K562 (cell line): ENCODE results near the gene TANC1. TPM values are rescaled to one million over a fixed set of nuclear protein-coding genes. Genes with fewer than 3 reads are reported as not detected.

Experiments used
- ATAC-seq: fragments of 200-7000 bp; cut with Tn5 transposase; 3 replicates; pipeline ENCODE4 v1.9.1; 2020; ENCODE audit warnings: moderate library complexity
- BruUV-seq: library from RNA; stranded (reverse); fragments of 400-500 nt; replicated peaks from 2 replicates; lab custom pipeline; 2021; lab: Mats Ljungman, UMichigan
- CTCF ChIA-PET: fragments of 300-600 bp; formaldehyde crosslinking; extraction: SDS; loops from one replicate; lab custom pipeline; 2021; ENCODE audit warnings: low intra/inter-chr PET ratio; lab: Yijun Ruan, JAX
- POLR2A ChIA-PET: fragments of 300-600, 350-650 bp; sonication (Branson Sonifier 250); formaldehyde crosslinking; extraction: SDS; loops from one replicate; lab custom pipeline; 2021; ENCODE audit warnings: antibody characterized with exemption, inconsistent platforms; lab: Yijun Ruan, JAX
- DNase-seq, 4 experiments: peaks; one replicate each; pipeline versions ENCODE4 v3.0.0 to v3.0.0-alpha.2; 2011 to 2018; ENCODE audit warnings: low spot score in 3 of 4, mixed read lengths in 3 of 4; ENCODE audit errors: extremely low read depth in 1 of 4
- FAIRE-seq: peaks from 2 replicates; lab custom pipeline; 2011; peaks lifted over from hg19 to GRCh38; lab: Jason Lieb, UNC
- H2AFZ ChIP-seq: 2 replicates; pipeline ENCODE4 v1.6.0; 2011; ENCODE audit warnings: low read depth, low read length, control low read depth, inconsistent platforms
- H3K27ac ChIP-seq: fragments of 200-600 bp; 3 replicates; pipeline ENCODE4 v1.8.0; 2011; ENCODE audit warnings: low read depth, mild to moderate bottlenecking, control low read depth, inconsistent platforms, low read length, moderate library complexity, mixed read lengths; ENCODE audit errors: extremely low read depth
- H3K27me3 ChIP-seq, 2 experiments: fragments of 300-600 bp in 1 of 2; 2 replicates in 1 of 2; 3 replicates in 1 of 2; pipeline versions ENCODE4 v1.6.0 to v1.8.0; 2011; ENCODE audit warnings: inconsistent platforms in 2 of 2, low read length in 2 of 2, mild to moderate bottlenecking in 1 of 2, mixed read lengths in 1 of 2, moderate library complexity in 1 of 2; ENCODE audit not compliant: control insufficient read depth in 2 of 2, insufficient read depth in 2 of 2
- H3K36me3 ChIP-seq: fragments of 300-600 bp; 3 replicates; pipeline ENCODE4 v1.8.0; 2011; ENCODE audit warnings: mild to moderate bottlenecking, low read length, inconsistent platforms; ENCODE audit not compliant: control insufficient read depth, insufficient read depth
- H3K4me1 ChIP-seq, 2 experiments: fragments of 200-600 bp in 1 of 2; replicated peaks in 1 of 2; 2 replicates in 1 of 2; 3 replicates in 1 of 2; pipeline versions ENCODE4 v1.5.1 to v1.8.0; 2011; ENCODE audit warnings: inconsistent platforms in 2 of 2, low read length in 2 of 2, mild to moderate bottlenecking in 1 of 2, mixed read lengths in 1 of 2, moderate library complexity in 1 of 2; ENCODE audit not compliant: control insufficient read depth in 2 of 2, insufficient read depth in 2 of 2
- H3K4me2 ChIP-seq: 2 replicates; pipeline ENCODE4 v1.6.1; 2011; ENCODE audit warnings: low read length, control low read depth, inconsistent platforms, mixed read lengths; ENCODE audit not compliant: insufficient read depth
- H3K4me3 ChIP-seq: fragments of 200-600 bp; sonication (generic), shearing (Covaris generic); 2 replicates; pipeline ENCODE4 v1.5.1; 2016; ENCODE audit warnings: control low read depth, inconsistent platforms
- H3K79me2 ChIP-seq: fragments of 200-600 bp; 3 replicates; pipeline ENCODE4 v1.8.0; 2011; ENCODE audit warnings: low read length, inconsistent platforms; ENCODE audit not compliant: control insufficient read depth, insufficient read depth
- H3K9ac ChIP-seq, 2 experiments: 2 replicates each; pipeline versions ENCODE4 v1.6.0 to v1.6.1; 2011; ENCODE audit warnings: low read depth in 2 of 2, low read length in 2 of 2, control low read depth in 1 of 2, inconsistent platforms in 1 of 2, mild to moderate bottlenecking in 1 of 2, mixed read lengths in 1 of 2; ENCODE audit not compliant: insufficient read depth in 1 of 2
- H3K9me1 ChIP-seq: one replicate; pipeline ENCODE4 v1.6.0; 2011; ENCODE audit warnings: inconsistent platforms, mild to moderate bottlenecking, low read length, moderate library complexity; ENCODE audit not compliant: control insufficient read depth, insufficient read depth
- H3K9me3 ChIP-seq: replicated peaks from 2 replicates; pipeline ENCODE4 v1.5.1; 2011; ENCODE audit warnings: low read depth, low read length, inconsistent platforms; ENCODE audit not compliant: control insufficient read depth, insufficient read depth
- H4K20me1 ChIP-seq: replicated peaks from 2 replicates; pipeline ENCODE4 v1.6.1; 2011; ENCODE audit warnings: low read length, inconsistent platforms, mixed read lengths; ENCODE audit not compliant: control insufficient read depth, insufficient read depth
- CCAR2 ChIP-seq: fragments of 200-400 bp; formaldehyde crosslinking; IDR thresholded peaks from 2 replicates; pipeline ENCODE4 v1.6.1; 2017; ENCODE audit warnings: mild to moderate bottlenecking, low read depth, low read length
- CEBPG ChIP-seq, 3 experiments: fragments of 200-800 bp in 1 of 3; sonication (Bioruptor generic) in 1 of 3; sonication (generic) in 1 of 3; formaldehyde crosslinking in 1 of 3; IDR thresholded peaks in 2 of 3; conservative IDR thresholded peaks in 1 of 3; 2 replicates each; pipeline versions ENCODE4 v1.6.1 to v1.8.0; 2016 to 2022; ENCODE audit warnings: missing compliant biosample characterization in 2 of 3, missing genetic modification characterization in 2 of 3, mild to moderate bottlenecking in 1 of 3, missing genetic modification reagents in 1 of 3
- ELF2 ChIP-seq: fragments of 250-450 bp; sonication (Bioruptor Pico); IDR thresholded peaks from 2 replicates; pipeline ENCODE4 v1.5.0; 2021; ENCODE audit warnings: mild to moderate bottlenecking
- GATAD2B ChIP-seq: fragments of 450-650 bp; IDR thresholded peaks from 2 replicates; pipeline ENCODE4 v1.6.1; 2017; ENCODE audit warnings: mild to moderate bottlenecking, borderline replicate concordance
- HIVEP1 ChIP-seq: fragments of 250-450 bp; sonication (Bioruptor Pico); IDR thresholded peaks from 2 replicates; pipeline ENCODE4 v1.4.0; 2020; ENCODE audit warnings: mild to moderate bottlenecking
- HNRNPH1 ChIP-seq: fragments of 200-400 bp; formaldehyde crosslinking; optimal IDR thresholded peaks from 2 replicates; pipeline ENCODE3; 2017; ENCODE audit warnings: low read depth, mild to moderate bottlenecking, low read length, moderate library complexity
- MIER1 ChIP-seq: fragments of 450-650 bp; IDR thresholded peaks from 2 replicates; pipeline ENCODE4 v1.6.1; 2016; ENCODE audit warnings: antibody characterized with exemption, mild to moderate bottlenecking, low read depth
- RBM25 ChIP-seq: fragments of 200-400 bp; formaldehyde crosslinking; IDR thresholded peaks from 2 replicates; pipeline ENCODE4 v1.6.1; 2018; ENCODE audit warnings: low read length, low read depth, moderate library complexity; ENCODE audit not compliant: severe bottlenecking
- RUNX1 ChIP-seq: sonication (generic); IDR thresholded peaks from 2 replicates; pipeline ENCODE4 v1.6.1; 2016; ENCODE audit warnings: antibody characterized with exemption, low read depth
- SRSF7 ChIP-seq: fragments of 200-400 bp; formaldehyde crosslinking; optimal IDR thresholded peaks from 2 replicates; pipeline ENCODE3; 2017; ENCODE audit warnings: mild to moderate bottlenecking, low read depth, low read length
- TSC22D4 ChIP-seq: fragments of 450-650 bp; IDR thresholded peaks from 2 replicates; pipeline ENCODE4 v1.6.1; 2016; ENCODE audit warnings: missing genetic modification characterization, missing biosample characterization, control low read depth
- ZBTB8A ChIP-seq: fragments of 450-650 bp; IDR thresholded peaks from 2 replicates; pipeline ENCODE4 v1.6.1; 2018; ENCODE audit warnings: mild to moderate bottlenecking, moderate library complexity; ENCODE audit not compliant: partially characterized antibody
- ZNF263 ChIP-seq: sonication (generic); formaldehyde crosslinking; IDR thresholded peaks from 2 replicates; pipeline ENCODE4 v1.8.0; 2022; ENCODE audit warnings: mild to moderate bottlenecking, missing genetic modification reagents, borderline replicate concordance
- ZNF274 ChIP-seq: IDR thresholded peaks from 2 replicates; pipeline ENCODE4 v1.6.1; 2011; ENCODE audit warnings: low read depth, mild to moderate bottlenecking, low read length, moderate library complexity, borderline replicate concordance
- ZNF436 ChIP-seq: fragments of 250-450, 450-650 bp; sonication (Bioruptor Pico); formaldehyde crosslinking; IDR thresholded peaks from 2 replicates; pipeline ENCODE4 v1.7.0; 2020; ENCODE audit warnings: mild to moderate bottlenecking
- WGBS: fragments of 100-300 bp; shearing (Covaris generic); methylation state at CpG from one replicate; pipeline ENCODE4 v1.1.6; 2016; ENCODE audit warnings: low coverage, mixed read lengths; ENCODE audit not compliant: insufficient coverage; ENCODE audit errors: missing lambda C conversion rate; 5-methylcytosine and 5-hydroxymethylcytosine counted together
- in situ Hi-C: fragments of 300-500 bp; cut with MboI; formaldehyde crosslinking; loops from 4 replicates; pipeline ENCODE4 v1.15.0; 2018; ENCODE audit warnings: inconsistent platforms, mixed read lengths
- intact Hi-C: fragments of 100-400 bp; cut with micrococcal nuclease; formaldehyde crosslinking; loops from 2 replicates; pipeline ENCODE4 v1.14.2; 2022
- polyA plus RNA-seq, 8 experiments: library from polyadenylated mRNA; depleted of rRNA in 4 of 8; stranded (reverse) in 5 of 8; unstranded in 3 of 8; fragments of >200 nt; fragmentation: Nextera tagmentation in 2 of 8; fragmentation: Illumina TruSeq in 1 of 8; extraction: Ambion mirVana in 2 of 8; extraction: Trizol in 1 of 8; gene quantifications; 2 replicates each; pipeline versions ENCODE4 v1.2.1 to v1.2.3, GENCODE V29; 2011 to 2014; ENCODE audit warnings: inconsistent platforms in 1 of 8, missing spikeins in 1 of 8
- total RNA-seq, 7 experiments: library from RNA; depleted of rRNA in 6 of 7; stranded (reverse); fragments of >200 nt in 6 of 7; fragmentation: Illumina TruSeq in 2 of 7; extraction: Trizol in 2 of 7; gene quantifications; 2 replicates each; pipeline versions ENCODE4 v1.2.1 to v1.2.3, GENCODE V29; 2011 to 2021; ENCODE audit warnings: low replicate concordance in 1 of 7
- TF ChIP-seq, protein P1 (sequence below), 3 experiments: IDR thresholded peaks in 2 of 3; conservative IDR thresholded peaks in 1 of 3; 2 replicates each; pipeline ENCODE4 v1.5.1; 2011 to 2012; ENCODE audit warnings: low read length in 3 of 3, mild to moderate bottlenecking in 3 of 3, control low read depth in 2 of 3, improper control_type of control experiment in 1 of 3, inconsistent platforms in 1 of 3, low read depth in 1 of 3, mixed read lengths in 1 of 3, moderate library complexity in 1 of 3; ENCODE audit not compliant: insufficient read depth in 2 of 3
- TF ChIP-seq, protein P2 (sequence below): sonication (generic); IDR thresholded peaks from 2 replicates; pipeline ENCODE4 v1.6.1; 2016
- TF ChIP-seq, protein P3 (sequence below): fragments of 450-650 bp; IDR thresholded peaks from one replicate; pipeline ENCODE4 v1.6.1; 2018; ENCODE audit warnings: mild to moderate bottlenecking, moderate library complexity; ENCODE audit not compliant: partially characterized antibody
- TF ChIP-seq, protein P4 (sequence below): fragments of 450-650 bp; formaldehyde crosslinking; IDR thresholded peaks from 2 replicates; pipeline ENCODE4 v1.4.0; 2022; ENCODE audit warnings: mild to moderate bottlenecking, moderate library complexity

TANC1 gene
- total and polyA plus RNA-seq, 9 of the 15 experiments (the other 6 are each of a cell fraction or from before 2014, with no cell fraction given) = under 0.01 to 0.20 (median 0.07) TPM; not detected in 1

DNA sequence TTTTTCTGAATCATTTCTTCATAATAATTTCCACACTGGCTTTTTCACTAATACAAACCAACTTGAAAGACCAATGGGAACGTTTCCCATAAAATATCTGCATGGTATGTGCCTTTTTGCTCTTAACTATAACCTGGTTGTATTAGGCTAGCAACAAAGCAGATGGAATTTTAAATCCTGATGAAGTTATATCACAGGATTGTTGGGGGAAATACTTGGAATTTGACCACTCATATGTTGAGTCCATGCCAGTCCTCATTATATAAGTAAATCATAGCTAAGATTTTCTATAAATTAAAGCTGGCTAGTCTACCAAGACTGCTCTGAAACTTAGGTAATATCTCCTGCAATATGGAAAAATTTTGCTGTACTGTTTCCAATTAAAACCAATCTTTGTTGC is 99.5 kb downstream of the TANC1 start:
- no peaks in the 10 kb centered on the region; a peak in 1 of 5 replicates for H3K27me3 ChIP-seq
- DNase-seq (no peak), ATAC-seq (no peak), FAIRE-seq (no peak)
- WGBS = 0% methylated on average over 1 of the region's 1 CpG
- in situ Hi-C loops = no loop called here
- no peaks in the 10 kb centered on the region for H4K20me1 ChIP-seq
- no peak overlapping the region for H3K4me3 ChIP-seq
- no peak overlapping the region for H3K9ac ChIP-seq
- POLR2A ChIA-PET = no interaction called here
- H3K4me2 ChIP-seq = no peak overlapping the region
- H3K36me3 ChIP-seq = no peaks in the 10 kb centered on the region
- H2AFZ ChIP-seq = no peak overlapping the region
- no peaks in the 10 kb centered on the region for H3K9me3 ChIP-seq
- intact Hi-C loops = no loop called here
- H3K4me1 ChIP-seq = peaks cover 4 to 8% of the 10 kb centered on the region in 2 experiments
- H3K79me2 ChIP-seq = no peaks in the 10 kb centered on the region
- CTCF ChIA-PET = no interaction called here
- no TSS peak for BruUV-seq
- H3K9me1 ChIP-seq = no peaks in the 10 kb centered on the region
- H3K27ac ChIP-seq = no peak overlapping the region
- TF ChIP-seq GATAD2B (no peak), CEBPG (CRISPR knock-in tag; IDR thresholded peaks at IDR 0.05) (no peak), CEBPG (tag; conservative IDR thresholded peaks at IDR 0.05 in 1 of 2, IDR thresholded peaks at IDR 0.05 in 1 of 2) (no peak), HNRNPH1 (no peak), ZBTB8A (no peak), HIVEP1 (no peak), CCAR2 (no peak), ELF2 (CRISPR knock-in tag) (no peak), ZNF274 (no peak), SRSF7 (no peak), MIER1 (no peak), RBM25 (no peak), TSC22D4 (tag) (no peak), ZNF263 (CRISPR knock-in tag) (no peak), ZNF436 (no peak), RUNX1 (no peak)
- TF ChIP-seq, protein P1, sequence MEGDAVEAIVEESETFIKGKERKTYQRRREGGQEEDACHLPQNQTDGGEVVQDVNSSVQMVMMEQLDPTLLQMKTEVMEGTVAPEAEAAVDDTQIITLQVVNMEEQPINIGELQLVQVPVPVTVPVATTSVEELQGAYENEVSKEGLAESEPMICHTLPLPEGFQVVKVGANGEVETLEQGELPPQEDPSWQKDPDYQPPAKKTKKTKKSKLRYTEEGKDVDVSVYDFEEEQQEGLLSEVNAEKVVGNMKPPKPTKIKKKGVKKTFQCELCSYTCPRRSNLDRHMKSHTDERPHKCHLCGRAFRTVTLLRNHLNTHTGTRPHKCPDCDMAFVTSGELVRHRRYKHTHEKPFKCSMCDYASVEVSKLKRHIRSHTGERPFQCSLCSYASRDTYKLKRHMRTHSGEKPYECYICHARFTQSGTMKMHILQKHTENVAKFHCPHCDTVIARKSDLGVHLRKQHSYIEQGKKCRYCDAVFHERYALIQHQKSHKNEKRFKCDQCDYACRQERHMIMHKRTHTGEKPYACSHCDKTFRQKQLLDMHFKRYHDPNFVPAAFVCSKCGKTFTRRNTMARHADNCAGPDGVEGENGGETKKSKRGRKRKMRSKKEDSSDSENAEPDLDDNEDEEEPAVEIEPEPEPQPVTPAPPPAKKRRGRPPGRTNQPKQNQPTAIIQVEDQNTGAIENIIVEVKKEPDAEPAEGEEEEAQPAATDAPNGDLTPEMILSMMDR (IDR thresholded peaks at IDR 0.05 in 2 of 3, conservative IDR thresholded peaks at IDR 0.05 in 1 of 3; ENCODE audit: insufficient read depth in 2 of 3, low read depth in 1 of 3, low read length in 3 of 3) = no peak
- TF ChIP-seq, protein P2, sequence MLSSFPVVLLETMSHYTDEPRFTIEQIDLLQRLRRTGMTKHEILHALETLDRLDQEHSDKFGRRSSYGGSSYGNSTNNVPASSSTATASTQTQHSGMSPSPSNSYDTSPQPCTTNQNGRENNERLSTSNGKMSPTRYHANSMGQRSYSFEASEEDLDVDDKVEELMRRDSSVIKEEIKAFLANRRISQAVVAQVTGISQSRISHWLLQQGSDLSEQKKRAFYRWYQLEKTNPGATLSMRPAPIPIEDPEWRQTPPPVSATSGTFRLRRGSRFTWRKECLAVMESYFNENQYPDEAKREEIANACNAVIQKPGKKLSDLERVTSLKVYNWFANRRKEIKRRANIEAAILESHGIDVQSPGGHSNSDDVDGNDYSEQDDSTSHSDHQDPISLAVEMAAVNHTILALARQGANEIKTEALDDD = no peak
- TF ChIP-seq, protein P3, sequence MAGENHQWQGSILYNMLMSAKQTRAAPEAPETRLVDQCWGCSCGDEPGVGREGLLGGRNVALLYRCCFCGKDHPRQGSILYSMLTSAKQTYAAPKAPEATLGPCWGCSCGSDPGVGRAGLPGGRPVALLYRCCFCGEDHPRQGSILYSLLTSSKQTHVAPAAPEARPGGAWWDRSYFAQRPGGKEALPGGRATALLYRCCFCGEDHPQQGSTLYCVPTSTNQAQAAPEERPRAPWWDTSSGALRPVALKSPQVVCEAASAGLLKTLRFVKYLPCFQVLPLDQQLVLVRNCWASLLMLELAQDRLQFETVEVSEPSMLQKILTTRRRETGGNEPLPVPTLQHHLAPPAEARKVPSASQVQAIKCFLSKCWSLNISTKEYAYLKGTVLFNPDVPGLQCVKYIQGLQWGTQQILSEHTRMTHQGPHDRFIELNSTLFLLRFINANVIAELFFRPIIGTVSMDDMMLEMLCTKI = no peak
- TF ChIP-seq, protein P4, sequence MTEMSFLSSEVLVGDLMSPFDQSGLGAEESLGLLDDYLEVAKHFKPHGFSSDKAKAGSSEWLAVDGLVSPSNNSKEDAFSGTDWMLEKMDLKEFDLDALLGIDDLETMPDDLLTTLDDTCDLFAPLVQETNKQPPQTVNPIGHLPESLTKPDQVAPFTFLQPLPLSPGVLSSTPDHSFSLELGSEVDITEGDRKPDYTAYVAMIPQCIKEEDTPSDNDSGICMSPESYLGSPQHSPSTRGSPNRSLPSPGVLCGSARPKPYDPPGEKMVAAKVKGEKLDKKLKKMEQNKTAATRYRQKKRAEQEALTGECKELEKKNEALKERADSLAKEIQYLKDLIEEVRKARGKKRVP (CRISPR knock-in tag) = no peak
